CD4-positive, CD25-positive, alpha-beta regulatory T cell (primary cell): ENCODE measurements around the gene MGAT5B. TPM values are rescaled to one million over a fixed set of nuclear protein-coding genes. Genes with fewer than 3 reads are reported as not detected.
A peak's percentile ranks its signal among the peaks of the same experiment; 100 is the strongest.

Experiments
- ATAC-seq, 2 donors: fragments of 150-1000 bp; cut with Tn5 transposase; one replicate each; pipeline ENCODE4 v1.10.0; 2021; ENCODE audit warnings: low read depth in 2 of 2, moderate number of reproducible peaks in 2 of 2, moderate library complexity in 1 of 2
- DNase-seq, 3 donors: peaks; one replicate each; pipeline versions ENCODE4 v3.0.0 to v3.0.0-alpha.2; 2012 to 2022; ENCODE audit warnings: mixed read lengths in 1 of 3
- H3K27ac ChIP-seq: one replicate; pipeline ENCODE4 v1.7.0; 2013; ENCODE audit warnings: mild to moderate bottlenecking, low read length; ENCODE audit not compliant: insufficient read depth, poor library complexity, severe bottlenecking
- H3K27me3 ChIP-seq: one replicate; pipeline ENCODE4 v1.7.0; 2013; ENCODE audit warnings: low read length; ENCODE audit not compliant: control insufficient read depth, insufficient read depth
- H3K36me3 ChIP-seq: one replicate; pipeline ENCODE4 v1.7.0; 2013; ENCODE audit warnings: mild to moderate bottlenecking, low read length, moderate library complexity; ENCODE audit not compliant: control insufficient read depth, insufficient read depth
- H3K4me1 ChIP-seq: 2 replicates; pipeline ENCODE4 v1.7.0; 2013; ENCODE audit warnings: mild to moderate bottlenecking, low read length; ENCODE audit not compliant: insufficient read depth, control insufficient read depth, poor library complexity, severe bottlenecking
- H3K4me3 ChIP-seq: one replicate; pipeline ENCODE4 v1.7.0; 2013; ENCODE audit warnings: low read depth, mild to moderate bottlenecking, low read length, moderate library complexity
- H3K9me3 ChIP-seq, 2 experiments: 1 replicate in 1 of 2; 2 replicates in 1 of 2; pipeline ENCODE4 v1.7.0; 2013; ENCODE audit warnings: low read length in 2 of 2, mild to moderate bottlenecking in 1 of 2, moderate library complexity in 1 of 2; ENCODE audit not compliant: control insufficient read depth in 2 of 2
- H3K27ac Mint-ChIP-seq, 3 donors: one replicate each; pipeline ENCODE4 v1.8.0; 2020 to 2022; ENCODE audit warnings: mild to moderate bottlenecking in 3 of 3, mixed read lengths in 3 of 3, moderate library complexity in 2 of 3
- H3K27me3 Mint-ChIP-seq: one replicate; pipeline ENCODE4 v1.8.0; 2022; ENCODE audit warnings: mild to moderate bottlenecking, mixed read lengths
- H3K36me3 Mint-ChIP-seq: one replicate; pipeline ENCODE4 v1.8.0; 2020; ENCODE audit warnings: mixed read lengths
- H3K4me1 Mint-ChIP-seq, 4 donors: one replicate each; pipeline ENCODE4 v1.8.0; 2020 to 2022; ENCODE audit warnings: mixed read lengths in 4 of 4, mild to moderate bottlenecking in 1 of 4
- H3K4me3 Mint-ChIP-seq, 4 donors: one replicate each; pipeline ENCODE4 v1.8.0; 2020 to 2022; ENCODE audit warnings: mild to moderate bottlenecking in 4 of 4, mixed read lengths in 4 of 4, moderate library complexity in 3 of 4
- H3K9me3 Mint-ChIP-seq, 7 donors: one replicate each; pipeline ENCODE4 v1.8.0; 2020 to 2022; ENCODE audit warnings: mixed read lengths in 7 of 7, mild to moderate bottlenecking in 3 of 7, moderate library complexity in 2 of 7
- polyA plus RNA-seq, 4 donors: library from polyadenylated mRNA; unstranded; fragments of 300-500 nt; fragmentation: Illumina TruSeq; gene quantifications; one replicate each; pipeline ENCODE4 v1.2.3, GENCODE V29; 2021
- total RNA-seq: library from RNA; stranded (reverse); gene quantifications from one replicate; pipeline ENCODE4 v1.2.3, GENCODE V29; 2022

Gene MGAT5B
- total and polyA plus RNA-seq, 5 donors from 2014 or later, result not detected

DNA sequence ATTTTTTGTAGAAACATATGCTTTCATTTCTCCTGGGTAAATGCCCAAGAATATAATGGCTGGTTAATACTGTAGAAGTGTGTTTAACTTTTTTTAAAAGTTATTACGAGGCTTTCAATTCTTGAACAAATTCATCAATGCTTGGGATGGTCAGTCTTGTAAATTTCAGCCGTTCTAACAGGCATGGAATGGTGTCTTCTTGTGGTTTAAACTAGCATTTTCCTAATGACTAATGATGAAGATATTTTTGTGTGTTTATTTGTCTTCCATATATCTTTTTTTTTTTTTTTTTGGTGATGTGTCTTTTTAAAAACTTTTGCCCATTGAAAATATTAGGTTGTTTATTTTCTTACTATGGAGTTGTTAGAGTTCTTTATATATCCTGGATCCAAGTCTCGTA is 67.1 kb downstream of the MGAT5B start:
- ATAC-seq (no peak), DNase-seq (no peak)
- no peaks in the 10 kb centered on the region for H3K9me3 ChIP-seq
- H3K36me3 ChIP-seq, result no peaks in the 10 kb centered on the region
- Mint-ChIP-seq H3K36me3 (no peaks in the 10 kb centered on the region), H3K4me3 (no peak overlapping the region), H3K9me3 (no peaks in the 10 kb centered on the region), H3K4me1 (no peaks in the 10 kb centered on the region), H3K27ac (no peak overlapping the region), H3K27me3 (peaks cover 35% of the 10 kb centered on the region)
- no peak overlapping the region for H3K4me3 ChIP-seq
- no peaks in the 10 kb centered on the region for H3K4me1 ChIP-seq
- H3K27ac ChIP-seq, result no peak overlapping the region
- no peaks in the 10 kb centered on the region for H3K27me3 ChIP-seq

DNA sequence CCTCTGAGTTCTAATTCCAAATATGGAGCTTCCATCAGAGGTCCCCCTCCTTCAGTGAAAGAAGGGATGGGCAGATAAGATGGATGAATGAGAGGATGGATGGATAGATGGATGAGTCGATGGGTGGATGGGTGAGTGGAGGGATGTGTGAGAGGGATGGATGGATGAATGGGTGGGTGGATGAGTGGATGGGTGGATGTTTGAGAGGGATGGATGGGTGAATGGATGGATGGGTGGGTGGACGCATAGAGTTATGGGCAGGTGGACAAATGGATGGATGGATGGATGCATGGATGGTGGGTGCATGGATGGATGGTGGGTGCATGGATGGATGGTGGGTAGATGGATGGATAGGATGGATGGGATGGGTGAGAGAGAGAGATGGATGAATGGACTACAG is 69.0 kb downstream of the MGAT5B start:
- H3K4me1 Mint-ChIP-seq, result no peaks in the 10 kb centered on the region
- H3K27me3 Mint-ChIP-seq, result peaks cover 31% of the 10 kb centered on the region
- no peaks in the 10 kb centered on the region for H3K27me3 ChIP-seq
- H3K9me3 Mint-ChIP-seq, result no peaks in the 10 kb centered on the region
- H3K36me3 ChIP-seq, result no peaks in the 10 kb centered on the region
- ATAC-seq (no peak), DNase-seq (no peak)
- no peak overlapping the region for H3K4me3 Mint-ChIP-seq
- no peaks in the 10 kb centered on the region for H3K9me3 ChIP-seq
- no peak overlapping the region for H3K4me3 ChIP-seq
- H3K36me3 Mint-ChIP-seq, result no peaks in the 10 kb centered on the region
- H3K27ac Mint-ChIP-seq, result no peak overlapping the region
- no peaks in the 10 kb centered on the region for H3K4me1 ChIP-seq
- no peak overlapping the region for H3K27ac ChIP-seq

DNA sequence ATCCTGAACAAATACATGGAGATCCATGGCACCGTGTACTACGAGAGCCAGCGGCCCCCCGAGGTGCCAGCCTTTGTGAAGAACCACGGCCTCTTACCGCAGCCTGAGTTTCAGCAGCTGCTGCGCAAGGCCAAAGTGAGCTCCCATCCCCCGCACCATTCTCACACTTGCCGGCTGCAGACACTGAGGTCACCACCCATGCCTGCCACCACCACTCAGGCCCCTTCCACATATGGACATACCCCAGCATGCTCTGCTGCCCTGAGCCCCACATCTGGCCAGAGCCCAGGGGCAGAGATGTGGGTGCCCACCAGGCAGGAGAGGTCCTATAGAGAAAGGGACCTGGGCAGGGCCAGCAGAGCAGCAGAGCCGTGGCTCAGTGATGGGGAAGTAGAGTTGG is 69.8 kb downstream of the MGAT5B start:
- no peak overlapping the region for H3K27ac ChIP-seq
- Mint-ChIP-seq H3K27ac (no peak overlapping the region), H3K4me1 (no peaks in the 10 kb centered on the region), H3K9me3 (no peaks in the 10 kb centered on the region), H3K27me3 (peaks cover 31% of the 10 kb centered on the region), H3K36me3 (no peaks in the 10 kb centered on the region), H3K4me3 (no peak overlapping the region)
- H3K9me3 ChIP-seq, result no peaks in the 10 kb centered on the region
- no peaks in the 10 kb centered on the region for H3K36me3 ChIP-seq
- ATAC-seq (no peak), DNase-seq (no peak)
- H3K4me1 ChIP-seq, result no peaks in the 10 kb centered on the region
- no peaks in the 10 kb centered on the region for H3K27me3 ChIP-seq
- H3K4me3 ChIP-seq, result no peak overlapping the region

DNA sequence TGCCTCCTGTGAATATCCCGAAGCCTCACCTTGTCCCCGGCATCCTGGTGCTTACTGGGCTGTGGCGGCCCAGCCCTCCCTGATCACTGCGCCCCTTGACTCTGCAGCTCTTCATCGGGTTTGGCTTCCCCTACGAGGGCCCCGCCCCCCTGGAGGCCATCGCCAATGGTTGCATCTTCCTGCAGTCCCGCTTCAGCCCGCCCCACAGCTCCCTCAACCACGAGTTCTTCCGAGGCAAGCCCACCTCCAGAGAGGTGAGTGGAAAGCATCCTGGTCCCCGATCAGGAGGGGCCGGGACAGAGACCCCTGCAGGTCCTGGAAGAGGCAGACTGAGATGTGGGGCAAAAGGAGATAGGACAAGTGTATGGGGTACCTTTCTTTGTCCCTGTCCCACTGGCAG is 72.1 kb downstream of the MGAT5B start:
- H3K27ac Mint-ChIP-seq, result no peak overlapping the region
- Histone ChIP-seq H3K27ac (no peak overlapping the region), H3K9me3 (no peaks in the 10 kb centered on the region), H3K36me3 (no peaks in the 10 kb centered on the region), H3K27me3 (no peaks in the 10 kb centered on the region), H3K4me3 (no peak overlapping the region), H3K4me1 (no peaks in the 10 kb centered on the region)
- peaks cover 17% of the 10 kb centered on the region for H3K27me3 Mint-ChIP-seq
- no peaks in the 10 kb centered on the region for H3K36me3 Mint-ChIP-seq
- H3K9me3 Mint-ChIP-seq, result no peaks in the 10 kb centered on the region
- H3K4me1 Mint-ChIP-seq, result no peaks in the 10 kb centered on the region
- H3K4me3 Mint-ChIP-seq, result no peak overlapping the region
- DNase-seq (no peak), ATAC-seq (no peak)

DNA sequence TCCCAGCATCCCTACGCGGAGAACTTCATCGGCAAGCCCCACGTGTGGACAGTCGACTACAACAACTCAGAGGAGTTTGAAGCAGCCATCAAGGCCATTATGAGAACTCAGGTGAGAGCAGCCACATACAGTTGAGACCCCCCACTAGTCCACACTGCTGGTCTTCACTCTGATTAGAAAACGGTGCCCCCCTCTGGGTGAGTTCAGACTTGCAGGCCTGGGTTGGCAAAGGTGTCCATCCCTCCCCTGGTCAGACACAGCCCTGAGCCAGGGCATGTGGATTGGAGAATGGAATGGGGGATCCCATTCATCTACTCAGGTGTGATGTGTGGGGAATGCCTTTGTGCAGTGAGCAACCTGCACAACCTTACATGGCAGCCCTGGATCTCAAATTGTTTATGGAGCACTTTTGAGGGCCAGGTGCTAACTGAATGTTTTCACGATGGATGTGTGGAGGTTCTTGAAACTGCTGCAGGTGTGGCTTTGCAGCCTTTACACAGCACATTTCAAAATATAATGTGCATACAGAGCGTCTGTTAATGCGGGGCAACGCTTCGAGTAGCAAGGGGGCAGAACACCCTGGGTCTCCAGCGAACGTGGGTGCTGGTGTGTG is 72.6 kb downstream of the MGAT5B start:
- H3K27me3 ChIP-seq, result no peaks in the 10 kb centered on the region
- H3K36me3 Mint-ChIP-seq, result no peaks in the 10 kb centered on the region
- no peak for ATAC-seq

DNA sequence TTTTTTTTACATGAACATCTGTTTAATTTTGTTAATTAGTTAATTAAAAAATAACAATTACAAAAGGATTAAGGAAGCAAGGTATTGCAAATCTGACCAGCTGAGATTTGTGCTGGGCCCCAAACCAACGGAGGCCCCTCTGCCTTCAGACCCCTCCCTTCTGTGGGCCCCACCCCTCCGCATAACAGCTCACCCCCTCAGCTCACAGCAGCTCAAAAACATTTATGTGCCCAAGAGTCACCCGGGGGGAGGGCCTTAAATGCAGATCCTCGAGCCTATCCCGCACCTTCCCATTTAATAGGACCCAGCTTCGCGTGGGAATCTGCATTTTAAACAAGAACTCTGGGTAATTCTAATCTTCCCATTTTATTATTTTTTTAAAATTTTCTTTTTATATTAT is 75.0 kb downstream of the MGAT5B start:
- Mint-ChIP-seq H3K4me1 (no peaks in the 10 kb centered on the region), H3K27me3 (peaks cover 1% of the 10 kb centered on the region), H3K4me3 (no peak overlapping the region), H3K27ac (no peak overlapping the region), H3K36me3 (no peaks in the 10 kb centered on the region), H3K9me3 (no peaks in the 10 kb centered on the region)
- no peaks in the 10 kb centered on the region for H3K9me3 ChIP-seq
- H3K4me3 ChIP-seq, result no peak overlapping the region
- DNase-seq (no peak), ATAC-seq (no peak)
- H3K27me3 ChIP-seq, result no peaks in the 10 kb centered on the region
- H3K36me3 ChIP-seq, result no peaks in the 10 kb centered on the region
- H3K4me1 ChIP-seq, result no peaks in the 10 kb centered on the region
- no peak overlapping the region for H3K27ac ChIP-seq

More for the DNA sequence above, 72.6 kb downstream of the MGAT5B start:
- DNase-seq, result no peak
- Mint-ChIP-seq H3K27me3 (peaks cover 17% of the 10 kb centered on the region), H3K4me3 (no peak overlapping the region), H3K4me1 (no peaks in the 10 kb centered on the region), H3K9me3 (no peaks in the 10 kb centered on the region), H3K27ac (no peak overlapping the region)
- Histone ChIP-seq H3K4me3 (no peak overlapping the region), H3K9me3 (no peaks in the 10 kb centered on the region), H3K4me1 (no peaks in the 10 kb centered on the region), H3K27ac (no peak overlapping the region), H3K36me3 (no peaks in the 10 kb centered on the region)

DNA sequence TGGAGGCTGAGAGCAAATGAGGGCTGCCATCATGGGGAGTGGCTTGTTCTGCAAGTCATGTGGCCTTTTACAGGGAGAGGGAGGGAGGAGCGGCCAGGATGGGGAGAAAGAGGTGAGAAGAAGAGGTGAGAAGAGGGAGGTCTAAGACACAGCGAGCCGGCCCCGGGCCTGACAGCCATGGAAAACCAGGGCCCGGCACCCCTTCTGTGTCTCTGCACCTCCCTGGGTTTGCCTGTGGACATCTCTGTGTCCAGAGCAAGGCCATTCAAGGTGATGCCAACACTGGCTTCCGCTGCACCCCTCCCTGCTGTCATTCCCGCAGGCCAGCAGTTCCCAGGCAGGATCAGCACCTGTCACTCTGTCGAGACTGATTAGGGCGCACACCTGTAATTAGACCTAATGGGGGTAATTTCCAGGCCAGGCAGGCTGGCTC is 75.6 kb downstream of the MGAT5B start:
- Histone ChIP-seq H3K4me3 (no peak overlapping the region), H3K27me3 (no peaks in the 10 kb centered on the region), H3K36me3 (no peaks in the 10 kb centered on the region), H3K4me1 (no peaks in the 10 kb centered on the region), H3K9me3 (no peaks in the 10 kb centered on the region), H3K27ac (no peak overlapping the region)
- ATAC-seq (no peak), DNase-seq (no peak)
- H3K36me3 Mint-ChIP-seq, result no peaks in the 10 kb centered on the region
- H3K27me3 Mint-ChIP-seq, result no peaks in the 10 kb centered on the region
- H3K9me3 Mint-ChIP-seq, result no peaks in the 10 kb centered on the region
- H3K27ac Mint-ChIP-seq, result peak overlapping the region in 1 of 3 donors; percentile 14
- H3K4me1 Mint-ChIP-seq, result no peaks in the 10 kb centered on the region
- H3K4me3 Mint-ChIP-seq, result no peak overlapping the region

DNA sequence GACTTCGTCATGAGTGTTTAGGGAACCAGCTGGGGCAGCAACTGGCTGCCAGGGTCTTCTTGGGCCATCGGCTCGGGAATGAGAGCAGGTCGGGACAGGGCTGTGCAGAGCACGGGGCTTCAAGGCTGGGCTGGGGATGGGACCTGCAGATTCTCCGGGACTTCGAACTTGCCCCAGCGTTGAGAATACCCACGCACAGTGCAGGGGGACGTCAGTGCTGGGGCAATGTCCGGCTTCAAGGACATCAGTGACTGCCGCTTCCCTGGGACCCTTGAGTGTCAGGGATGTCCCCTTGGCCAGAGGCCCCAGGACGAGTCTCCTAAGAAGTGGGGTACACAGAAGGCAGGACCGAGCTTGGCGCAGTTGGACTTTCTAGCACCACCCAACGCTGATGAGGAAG is 76.3 kb downstream of the MGAT5B start:
- Histone ChIP-seq H3K4me1 (no peaks in the 10 kb centered on the region), H3K4me3 (no peak overlapping the region), H3K27ac (no peak overlapping the region), H3K36me3 (no peaks in the 10 kb centered on the region), H3K9me3 (no peaks in the 10 kb centered on the region), H3K27me3 (no peaks in the 10 kb centered on the region)
- Mint-ChIP-seq H3K36me3 (no peaks in the 10 kb centered on the region), H3K4me1 (no peaks in the 10 kb centered on the region), H3K27me3 (no peaks in the 10 kb centered on the region), H3K27ac (no peak overlapping the region), H3K4me3 (no peak overlapping the region), H3K9me3 (no peaks in the 10 kb centered on the region)
- ATAC-seq (no peak), DNase-seq (no peak)
